Gastroesophageal sphincter (tissue), 3 donors: ENCODE data around the gene BTBD1.

Source experiments
- CTCF ChIP-seq, 4 experiments: fragments of 200-600 bp in 2 of 4; fragments of 450-650 bp in 2 of 4; sonication (generic) in 1 of 4; IDR thresholded peaks; one replicate each; pipeline ENCODE4 v1.5.1; 2017 to 2019; ENCODE audit warnings: antibody characterized with exemption in 4 of 4, mild to moderate bottlenecking in 2 of 4, moderate library complexity in 2 of 4
- EP300 ChIP-seq: sonication (generic); formaldehyde crosslinking; IDR thresholded peaks from one replicate; pipeline ENCODE4 v1.6.1; 2017; ENCODE audit warnings: antibody characterized with exemption, mild to moderate bottlenecking

DNA sequence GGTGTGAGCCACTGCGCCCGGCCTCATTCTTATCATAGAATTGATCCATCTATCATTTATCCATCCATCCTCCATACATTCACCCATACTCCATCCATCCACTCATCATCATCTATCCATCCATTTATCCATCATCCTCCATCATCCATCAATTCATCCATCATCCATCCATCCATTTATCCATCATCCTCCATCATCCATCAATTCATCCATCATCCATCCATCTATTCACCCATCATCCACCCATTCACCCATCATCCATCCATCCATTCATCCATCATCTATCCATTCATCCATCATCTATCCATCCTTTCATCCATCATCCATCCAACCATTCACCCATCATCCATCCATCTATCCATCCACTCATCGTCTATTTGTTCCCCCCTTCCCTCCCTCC, 44.1 kb upstream of the BTBD1 start:
- no peak for TF ChIP-seq CTCF (IDR thresholded peaks at IDR 0.05)
- no peak for TF ChIP-seq EP300
